Activated CD8-positive, alpha-beta T cell treated with anti-CD3 and anti-CD28 coated beads for 36 hours (primary cell): ENCODE data around the gene TMEM74B. TPM values are rescaled to one million over a fixed set of nuclear protein-coding genes. Genes with fewer than 3 reads are reported as not detected.

Source experiments
- ATAC-seq: fragments of 200-7000 bp; cut with Tn5 transposase; one replicate; pipeline ENCODE4 v1.10.0; 2021; ENCODE audit warnings: mild to moderate bottlenecking, moderate library complexity
- CTCF ChIA-PET: fragments of 350-600 bp; sonication (Branson Sonifier 250); formaldehyde crosslinking; loops from one replicate; lab custom pipeline; 2021; ENCODE audit warnings: antibody characterized with exemption; lab: Charles Lee
- POLR2A ChIA-PET: fragments of 350-600 bp; sonication (Branson Sonifier 250); formaldehyde crosslinking; loops from one replicate; lab custom pipeline; 2021; ENCODE audit warnings: antibody characterized with exemption; lab: Charles Lee
- DNase-seq: peaks from one replicate; pipeline ENCODE4 v3.0.0-alpha.2; 2020
- H3K27ac Mint-ChIP-seq: one replicate; pipeline ENCODE4 v1.8.0; 2021; ENCODE audit warnings: mild to moderate bottlenecking, mixed read lengths
- H3K27me3 Mint-ChIP-seq: one replicate; pipeline ENCODE4 v1.8.0; 2021; ENCODE audit warnings: mixed read lengths
- H3K36me3 Mint-ChIP-seq: one replicate; pipeline ENCODE4 v1.8.0; 2021; ENCODE audit warnings: low read depth, mixed read lengths
- H3K4me1 Mint-ChIP-seq: one replicate; pipeline ENCODE4 v1.8.0; 2021; ENCODE audit warnings: low read depth, mixed read lengths
- H3K4me3 Mint-ChIP-seq: one replicate; pipeline ENCODE4 v1.8.0; 2021; ENCODE audit warnings: mild to moderate bottlenecking, moderate library complexity, mixed read lengths
- H3K9me3 Mint-ChIP-seq: one replicate; pipeline ENCODE4 v1.8.0; 2021; ENCODE audit warnings: mixed read lengths
- CTCF ChIP-seq: fragments of 200-600 bp; IDR thresholded peaks from one replicate; pipeline ENCODE4 v1.8.0; 2022; ENCODE audit warnings: antibody characterized with exemption, mild to moderate bottlenecking
- intact Hi-C: fragments of 100-400 bp; cut with micrococcal nuclease; formaldehyde crosslinking; loops from one replicate; pipeline ENCODE4 v1.10.0; 2022
- total RNA-seq, 2 experiments: library from RNA; stranded (reverse); gene quantifications; one replicate each; pipeline ENCODE4 v1.2.3, GENCODE V29; 2021

Gene TMEM74B
- total RNA-seq, 2 experiments from 2014 or later = 1.8 to 2.2 TPM

- no peak for TF ChIP-seq CTCF
- H3K9me3 Mint-ChIP-seq = no peaks in the 10 kb centered on the region
- no peak overlapping the region for H3K4me3 Mint-ChIP-seq
- no peaks in the 10 kb centered on the region for H3K27me3 Mint-ChIP-seq
- CTCF ChIA-PET = interaction anchor here (1.3 to 1.5 kb wide), 2 partner anchors 249 to 386 kb away, joined by 3 to 4 read pairs; no protein-coding TSS in a partner anchor
- intact Hi-C loops = no loop called here
- POLR2A ChIA-PET = no interaction called here
- H3K36me3 Mint-ChIP-seq = no peaks in the 10 kb centered on the region
- ATAC-seq = no peak
- DNase-seq = no peak
- no peak overlapping the region for H3K27ac Mint-ChIP-seq
- H3K4me1 Mint-ChIP-seq = peaks cover 4% of the 10 kb centered on the region
Observed at GRCh38 chr20:1204576-1204975, 19.8 kb upstream of the TMEM74B start.

GRCh38 chr20:1204113-1204512 lies 19.3 kb upstream of the TMEM74B start:
- Mint-ChIP-seq H3K4me1 (peaks cover 4% of the 10 kb centered on the region), H3K27me3 (no peaks in the 10 kb centered on the region)

DNA sequence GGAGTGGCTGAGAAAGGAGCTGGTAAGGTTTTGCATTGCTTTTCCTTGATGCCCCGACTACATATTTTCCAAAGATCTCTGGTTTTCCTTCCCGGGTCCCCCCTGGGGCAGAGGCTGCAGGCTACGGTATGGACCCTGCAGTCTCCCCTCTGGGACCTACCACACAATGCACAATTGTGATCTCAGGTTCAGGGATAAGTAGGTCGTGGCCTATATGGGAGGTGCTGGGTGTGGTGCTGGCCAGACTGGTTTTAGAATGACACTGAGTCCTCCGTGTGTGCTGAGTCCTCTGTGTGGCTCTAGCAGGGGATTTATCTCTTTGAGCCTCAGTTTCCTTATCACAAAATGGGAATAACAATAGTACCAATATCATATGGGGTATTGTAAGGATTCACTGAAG lies 18.8 kb upstream of the TMEM74B start:
- Mint-ChIP-seq H3K27me3 (no peaks in the 10 kb centered on the region), H3K4me1 (peaks cover 4% of the 10 kb centered on the region), H3K4me3 (no peak overlapping the region), H3K27ac (no peak overlapping the region), H3K9me3 (no peaks in the 10 kb centered on the region), H3K36me3 (no peaks in the 10 kb centered on the region)
- ChIA-PET CTCF (interaction anchor here (2.1 kb wide), 1 partner anchor 9 kb away, joined by 8 read pairs; no protein-coding TSS in a partner anchor), POLR2A (no interaction called here)
- TF ChIP-seq CTCF = no peak
- DNase-seq = no peak
- intact Hi-C loops = no loop called here
- no peak for ATAC-seq

More at GRCh38 chr20:1204113-1204512, 19.3 kb upstream of the TMEM74B start:
- intact Hi-C loops = no loop called here
- Mint-ChIP-seq H3K36me3 (no peaks in the 10 kb centered on the region), H3K9me3 (no peaks in the 10 kb centered on the region), H3K27ac (no peak overlapping the region), H3K4me3 (no peak overlapping the region)
- POLR2A ChIA-PET = no interaction called here
- CTCF ChIA-PET = interaction anchor here (1.5 to 2.1 kb wide), 2 partner anchors 9 to 386 kb away, joined by 4 to 8 read pairs; no protein-coding TSS in a partner anchor
- DNase-seq = no peak
- TF ChIP-seq CTCF = no peak
- no peak for ATAC-seq

- H3K27me3 Mint-ChIP-seq = no peaks in the 10 kb centered on the region
- no peaks in the 10 kb centered on the region for H3K36me3 Mint-ChIP-seq
- DNase-seq (no peak), ATAC-seq (no peak)
- intact Hi-C loops = no loop called here
- no peak within 1 kb of the TSS for H3K27ac Mint-ChIP-seq
- H3K4me1 Mint-ChIP-seq = peaks cover 4% of the 10 kb centered on the region
- H3K9me3 Mint-ChIP-seq = no peaks in the 10 kb centered on the region
- no peak within 1 kb of the TSS for H3K4me3 Mint-ChIP-seq
- POLR2A ChIA-PET = no interaction called here
- CTCF ChIA-PET = interaction anchor here (1.1 to 2.1 kb wide), 2 partner anchors 10 to 95 kb away, joined by 3 to 8 read pairs; no protein-coding TSS in a partner anchor
- no peak for TF ChIP-seq CTCF
Observed at GRCh38 chr20:1202762-1203504, 18.2 kb upstream of the TMEM74B start, which contains the start of gene C20orf202. Gene C20orf202, plus strand, starts transcription at chr20:1203454. Its CDS starts 132 bp downstream, at chr20:1203586.

DNA sequence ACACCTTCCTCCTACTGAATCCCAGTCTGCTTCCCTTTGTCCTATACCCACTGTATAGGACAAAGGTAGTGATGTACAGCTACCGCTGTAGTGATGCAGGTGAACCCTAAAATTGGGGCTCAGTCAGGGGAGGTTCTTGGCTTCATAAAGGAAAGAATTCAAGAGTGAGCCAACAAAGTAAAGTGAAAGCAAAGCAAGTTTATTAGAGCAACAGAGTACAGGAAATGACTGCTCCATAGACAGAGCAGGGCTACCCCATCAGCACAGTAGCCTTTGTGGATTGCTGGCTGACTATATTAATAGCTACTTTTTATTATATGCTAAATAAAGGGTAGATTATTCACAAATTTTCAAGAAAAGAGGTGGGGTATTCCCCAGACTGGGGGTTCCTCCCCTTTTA lies 15.2 kb upstream of the TMEM74B start:
- H3K27ac Mint-ChIP-seq = no peak overlapping the region
- TF ChIP-seq CTCF = no peak
- DNase-seq = no peak
- H3K4me1 Mint-ChIP-seq = peaks cover 4% of the 10 kb centered on the region
- peaks cover 7% of the 10 kb centered on the region for H3K9me3 Mint-ChIP-seq
- H3K4me3 Mint-ChIP-seq = no peak overlapping the region
- no peak for ATAC-seq
- no peaks in the 10 kb centered on the region for H3K27me3 Mint-ChIP-seq
- CTCF ChIA-PET = interaction anchor here (1.2 to 2.7 kb wide), 4 partner anchors 12 to 227 kb away, joined by 3 to 11 read pairs (median 3); no protein-coding TSS in a partner anchor
- POLR2A ChIA-PET = interaction anchor here (0.7 to 1.2 kb wide), 3 partner anchors 9 to 230 kb away, joined by 3 to 4 read pairs (median 3); no protein-coding TSS in a partner anchor
- no peaks in the 10 kb centered on the region for H3K36me3 Mint-ChIP-seq
- intact Hi-C loops = no loop called here
